Hepatocyte (in vitro differentiated cells): ENCODE results near the gene PGM2.

Experiments
- CTCF ChIP-seq: fragments of 200-600 bp; sonication (generic); IDR thresholded peaks from 2 replicates; pipeline ENCODE4 v1.5.1; 2016; ENCODE audit warnings: antibody characterized with exemption, mild to moderate bottlenecking; ENCODE audit not compliant: poor library complexity
- EZH2 ChIP-seq: fragments of 200-600 bp; sonication (generic); IDR thresholded peaks from 2 replicates; pipeline ENCODE4 v1.6.1; 2016; ENCODE audit warnings: antibody characterized with exemption, mild to moderate bottlenecking, borderline replicate concordance
- EZH2phosphoT487 ChIP-seq: fragments of 200-600 bp; sonication (generic); IDR thresholded peaks from one replicate; pipeline ENCODE4 v1.6.1; 2018; ENCODE audit warnings: antibody characterized with exemption, mild to moderate bottlenecking, low read depth, moderate library complexity; ENCODE audit not compliant: unreplicated experiment, severe bottlenecking

DNA sequence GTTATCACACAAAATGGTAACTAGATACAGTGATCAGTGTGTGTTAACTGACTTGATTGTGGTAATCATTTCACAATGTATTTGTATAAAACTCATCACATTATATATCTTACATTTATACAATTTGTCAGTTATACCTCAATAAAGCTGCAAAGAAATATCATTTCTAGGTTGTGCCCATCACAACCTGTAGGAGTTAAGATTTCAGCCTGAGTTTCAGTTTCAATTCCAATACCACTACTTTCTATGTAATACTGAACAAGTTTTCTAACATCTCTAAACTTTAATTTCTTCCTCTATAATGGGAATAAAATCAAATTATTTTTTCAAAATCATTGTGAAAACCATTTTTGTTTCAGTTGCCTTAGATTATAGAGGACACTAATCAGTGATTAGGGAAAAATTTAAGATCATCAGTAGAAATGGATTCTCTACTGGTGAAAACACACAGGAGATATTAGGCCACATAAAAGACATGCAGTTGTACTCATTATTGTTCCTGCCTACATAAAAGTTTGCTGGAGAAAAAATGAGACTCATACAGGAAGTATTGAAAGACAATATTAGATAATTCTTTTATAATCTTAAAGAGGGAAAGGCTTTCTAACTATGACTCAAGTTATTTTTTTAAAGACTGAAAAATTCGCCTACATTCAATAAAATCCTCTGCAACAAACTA lies 46.0 kb downstream of the PGM2 start:
- TF ChIP-seq CTCF (no peak), EZH2 (no peak), EZH2phosphoT487 (no peak)
